MCF 10A (cell line): ENCODE measurements around the gene FANCD2OS. TPM values are rescaled to one million over a fixed set of nuclear protein-coding genes. Genes with fewer than 3 reads are reported as not detected.

ENCODE experiments used
- BruUV-seq: library from RNA; stranded (reverse); fragments of 400-500 nt; replicated peaks from 2 replicates; lab custom pipeline; 2021; lab: Mats Ljungman, UMichigan
- CTCF ChIA-PET: fragments of 300-600 bp; sonication (Branson Sonifier 250); formaldehyde crosslinking; extraction: SDS; loops from one replicate; lab custom pipeline; 2021; ENCODE audit warnings: antibody characterized with exemption, inconsistent platforms; lab: Yijun Ruan, JAX
- POLR2A ChIA-PET: fragments of 300-600, 350-650 bp; sonication (Branson Sonifier 250); formaldehyde crosslinking; extraction: SDS; loops from one replicate; lab custom pipeline; 2020; ENCODE audit warnings: antibody characterized with exemption, inconsistent platforms; lab: Yijun Ruan, JAX
- DNase-seq: peaks from one replicate; pipeline ENCODE4 v3.0.0-alpha.2; 2018; ENCODE audit not compliant: unreplicated experiment
- H3K27ac Mint-ChIP-seq: one replicate; pipeline ENCODE4 v1.8.0; 2022; ENCODE audit warnings: mild to moderate bottlenecking, low read depth, mixed read lengths; ENCODE audit not compliant: unreplicated experiment
- H3K27me3 Mint-ChIP-seq: one replicate; pipeline ENCODE4 v1.8.0; 2022; ENCODE audit warnings: mixed read lengths; ENCODE audit not compliant: insufficient read depth, unreplicated experiment
- H3K36me3 Mint-ChIP-seq: one replicate; pipeline ENCODE4 v1.8.0; 2022; ENCODE audit warnings: mild to moderate bottlenecking, moderate library complexity, mixed read lengths; ENCODE audit not compliant: insufficient read depth, unreplicated experiment
- H3K4me1 Mint-ChIP-seq: one replicate; pipeline ENCODE4 v1.8.0; 2022; ENCODE audit warnings: mixed read lengths; ENCODE audit not compliant: insufficient read depth, unreplicated experiment
- H3K4me3 Mint-ChIP-seq: one replicate; pipeline ENCODE4 v1.8.0; 2022; ENCODE audit warnings: mild to moderate bottlenecking, moderate library complexity, mixed read lengths; ENCODE audit not compliant: unreplicated experiment
- H3K9me3 Mint-ChIP-seq: one replicate; pipeline ENCODE4 v1.8.0; 2022; ENCODE audit warnings: mixed read lengths; ENCODE audit not compliant: unreplicated experiment
- intact Hi-C: fragments of 100-400 bp; cut with micrococcal nuclease; formaldehyde crosslinking; loops from 2 replicates; pipeline ENCODE4 v1.14.1; 2022
- total RNA-seq: library from RNA; stranded (reverse); gene quantifications from 2 replicates; pipeline ENCODE4 v1.2.3, GENCODE V29; 2022
- TF ChIP-seq, protein P1 (sequence below): fragments of 200-600 bp; IDR thresholded peaks from one replicate; pipeline ENCODE4 v1.8.0; 2022; ENCODE audit warnings: antibody characterized with exemption, mild to moderate bottlenecking; ENCODE audit not compliant: unreplicated experiment

Gene FANCD2OS
- total RNA-seq, 1 experiment from 2014 or later, result not detected

DNA sequence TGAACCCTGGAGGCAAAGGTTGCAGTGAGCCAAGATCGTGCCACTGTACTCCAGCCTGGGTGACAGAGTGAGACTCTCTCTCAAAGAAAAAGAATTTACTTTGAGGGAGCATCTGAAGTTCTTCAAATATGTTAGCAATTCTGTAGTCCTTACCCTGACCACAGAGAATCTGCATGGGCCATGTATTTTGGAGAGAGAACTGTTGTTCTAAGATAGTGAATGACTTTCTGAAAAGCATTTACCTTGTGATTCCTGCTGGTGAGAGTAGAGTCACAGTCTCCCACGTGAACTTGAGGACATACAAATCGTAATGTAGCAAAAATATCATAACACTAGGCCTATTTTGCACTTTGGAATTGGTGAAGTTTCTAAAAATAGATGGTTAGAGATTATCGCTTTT is 11.3 kb upstream of the FANCD2OS start:
- H3K27me3 Mint-ChIP-seq, result no peaks in the 10 kb centered on the region
- no TSS peak for BruUV-seq
- peaks cover 14% of the 10 kb centered on the region for H3K4me1 Mint-ChIP-seq
- POLR2A ChIA-PET, result no interaction called here
- no peak overlapping the region for H3K4me3 Mint-ChIP-seq
- CTCF ChIA-PET, result interaction anchor here (0.6 kb wide), 1 partner anchor 1250 kb away, joined by 7 read pairs; no protein-coding TSS in a partner anchor
- intact Hi-C loops, result no loop called here
- H3K27ac Mint-ChIP-seq, result no peak overlapping the region
- no peak for DNase-seq
- H3K9me3 Mint-ChIP-seq, result no peaks in the 10 kb centered on the region
- TF ChIP-seq, protein P1, sequence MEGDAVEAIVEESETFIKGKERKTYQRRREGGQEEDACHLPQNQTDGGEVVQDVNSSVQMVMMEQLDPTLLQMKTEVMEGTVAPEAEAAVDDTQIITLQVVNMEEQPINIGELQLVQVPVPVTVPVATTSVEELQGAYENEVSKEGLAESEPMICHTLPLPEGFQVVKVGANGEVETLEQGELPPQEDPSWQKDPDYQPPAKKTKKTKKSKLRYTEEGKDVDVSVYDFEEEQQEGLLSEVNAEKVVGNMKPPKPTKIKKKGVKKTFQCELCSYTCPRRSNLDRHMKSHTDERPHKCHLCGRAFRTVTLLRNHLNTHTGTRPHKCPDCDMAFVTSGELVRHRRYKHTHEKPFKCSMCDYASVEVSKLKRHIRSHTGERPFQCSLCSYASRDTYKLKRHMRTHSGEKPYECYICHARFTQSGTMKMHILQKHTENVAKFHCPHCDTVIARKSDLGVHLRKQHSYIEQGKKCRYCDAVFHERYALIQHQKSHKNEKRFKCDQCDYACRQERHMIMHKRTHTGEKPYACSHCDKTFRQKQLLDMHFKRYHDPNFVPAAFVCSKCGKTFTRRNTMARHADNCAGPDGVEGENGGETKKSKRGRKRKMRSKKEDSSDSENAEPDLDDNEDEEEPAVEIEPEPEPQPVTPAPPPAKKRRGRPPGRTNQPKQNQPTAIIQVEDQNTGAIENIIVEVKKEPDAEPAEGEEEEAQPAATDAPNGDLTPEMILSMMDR, result no peak
- peaks cover 38% of the 10 kb centered on the region for H3K36me3 Mint-ChIP-seq

DNA sequence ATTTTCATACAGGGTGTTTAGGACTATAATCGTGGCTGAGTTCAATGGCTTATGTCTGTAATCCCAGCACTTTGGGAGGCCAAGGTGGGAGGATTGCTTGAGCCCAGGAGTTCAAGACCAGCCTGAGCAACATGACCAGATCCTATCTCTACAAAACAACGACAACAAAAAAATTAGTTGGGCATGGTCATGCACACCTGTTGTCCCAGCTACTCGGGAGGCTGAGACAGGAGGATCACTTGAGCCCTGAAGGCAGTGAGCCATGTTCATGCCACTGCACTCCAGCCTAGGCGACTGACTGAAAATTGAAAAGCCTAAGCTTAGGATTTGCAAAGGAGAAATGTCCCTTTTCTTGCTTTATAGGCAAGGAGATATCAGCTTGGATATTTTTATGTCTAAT is 8.9 kb upstream of the FANCD2OS start:
- no peaks in the 10 kb centered on the region for H3K9me3 Mint-ChIP-seq
- H3K4me3 Mint-ChIP-seq, result peak overlapping the region; percentile 94
- no peaks in the 10 kb centered on the region for H3K27me3 Mint-ChIP-seq
- TF ChIP-seq, protein P1, result no peak
- POLR2A ChIA-PET, result interaction anchor here (1.0 to 2.1 kb wide), 10 partner anchors 25 to 191 kb away, joined by 3 to 10 read pairs (median 3); partner anchors contain the start of genes TATDN2 and VHL
- CTCF ChIA-PET, result interaction anchor here (0.7 to 0.8 kb wide), 2 partner anchors 34 to 170 kb away, joined by 3 to 4 read pairs; no protein-coding TSS in a partner anchor
- BruUV-seq, result no TSS peak
- H3K27ac Mint-ChIP-seq, result no peak overlapping the region
- intact Hi-C loops, result no loop called here
- peaks cover 28% of the 10 kb centered on the region for H3K36me3 Mint-ChIP-seq
- no peak for DNase-seq
- H3K4me1 Mint-ChIP-seq, result peaks cover 7% of the 10 kb centered on the region

DNA sequence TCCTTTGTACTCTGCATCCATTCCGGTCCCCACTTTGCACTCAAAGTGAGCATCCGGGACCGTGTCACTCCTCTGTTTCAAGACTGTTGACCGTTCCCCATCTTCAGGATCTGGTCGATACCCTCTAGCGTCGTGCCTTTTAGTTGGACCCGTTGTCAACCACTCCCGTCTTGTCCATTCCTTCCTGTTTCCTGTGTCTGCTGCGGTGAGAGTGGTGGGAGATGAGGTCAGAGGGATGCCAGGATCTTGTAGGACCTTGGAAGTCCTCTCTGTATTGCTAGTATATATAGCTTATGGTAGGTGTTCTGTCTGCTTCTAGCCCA is 8.0 kb upstream of the FANCD2OS start:
- BruUV-seq, result no TSS peak
- H3K27me3 Mint-ChIP-seq, result no peaks in the 10 kb centered on the region
- intact Hi-C loops, result no loop called here
- peak overlapping the region; percentile 94 for H3K27ac Mint-ChIP-seq
- CTCF ChIA-PET, result interaction anchor here (0.7 to 0.9 kb wide), 3 partner anchors 33 to 199 kb away, joined by 3 read pairs; partner anchors contain the start of gene IL17RC
- H3K36me3 Mint-ChIP-seq, result peaks cover 24% of the 10 kb centered on the region
- POLR2A ChIA-PET, result interaction anchor here (0.6 to 2.1 kb wide), 9 partner anchors 26 to 132 kb away, joined by 3 to 10 read pairs (median 4); partner anchors contain the start of genes TATDN2 and VHL
- H3K4me3 Mint-ChIP-seq, result peak overlapping the region; percentile 94
- DNase-seq, result peak; percentile 23
- TF ChIP-seq, protein P1, result no peak
- H3K9me3 Mint-ChIP-seq, result no peaks in the 10 kb centered on the region
- H3K4me1 Mint-ChIP-seq, result peaks cover 7% of the 10 kb centered on the region

DNA sequence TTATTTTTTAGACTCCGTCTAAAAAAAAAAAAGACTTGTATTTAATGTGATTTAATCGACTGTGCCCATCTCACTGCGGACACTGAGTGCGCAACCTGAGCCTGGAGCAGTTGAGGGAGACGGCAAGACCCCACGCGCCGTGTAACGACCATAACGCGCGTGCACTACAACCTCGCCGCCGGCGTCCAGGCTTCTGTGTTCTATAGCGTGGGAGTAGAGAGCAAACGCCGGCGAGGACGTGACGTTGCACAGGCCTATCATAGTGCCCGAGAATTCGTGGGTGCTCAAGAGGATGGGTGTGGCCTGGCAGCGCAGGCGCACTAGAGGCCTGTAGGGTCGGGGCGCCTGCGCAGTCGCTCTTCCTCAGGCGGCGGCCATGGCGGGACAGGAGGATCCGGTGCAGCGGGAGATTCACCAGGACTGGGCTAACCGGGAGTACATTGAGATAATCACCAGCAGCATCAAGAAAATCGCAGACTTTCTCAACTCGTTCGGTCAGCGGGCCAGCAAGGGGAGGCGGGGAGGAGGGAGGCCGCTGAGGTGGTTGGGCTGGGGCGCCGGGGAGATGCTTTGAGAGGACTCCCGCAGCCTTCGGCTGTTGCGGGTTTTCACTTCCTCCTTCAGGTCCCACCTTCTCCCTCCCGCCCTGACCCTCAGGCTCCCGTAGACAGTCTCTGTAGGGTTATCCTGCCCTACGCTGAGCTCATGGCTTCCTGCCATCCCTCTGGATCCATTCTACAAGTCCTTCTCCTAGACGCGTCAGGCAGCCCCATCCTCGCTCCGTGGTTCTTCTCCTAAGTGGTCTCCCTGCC is 7.5 kb upstream of the FANCD2OS start, which contains the start of gene BRK1:
TSS of gene BRK1 (plus strand) at position 350 of the 812 bp plus-strand sequence. CDS start at position 377, 27 bp downstream.
- H3K36me3 Mint-ChIP-seq, result peaks cover 18% of the 10 kb centered on the region
- H3K27ac Mint-ChIP-seq, result peak within 1 kb of the TSS; percentile 94
- H3K9me3 Mint-ChIP-seq, result no peaks in the 10 kb centered on the region
- no TSS peak for BruUV-seq
- ChIA-PET POLR2A (interaction anchor here (0.6 to 2.1 kb wide), 17 partner anchors 14 to 177 kb away, joined by 3 to 10 read pairs (median 4); partner anchors contain the start of genes EMC3, GHRL, TATDN2 and VHL), CTCF (interaction anchor here (0.7 to 0.9 kb wide), 5 partner anchors 11 to 416 kb away, joined by 3 to 5 read pairs (median 3); partner anchors contain the start of gene IL17RC)
- DNase-seq, result peak; percentile 97
- H3K27me3 Mint-ChIP-seq, result no peaks in the 10 kb centered on the region
- TF ChIP-seq, protein P1, result no peak
- H3K4me3 Mint-ChIP-seq, result peak within 1 kb of the TSS; percentile 94
- intact Hi-C loops, result loop anchor here (1.0 kb wide), 1 partner anchor 110 kb away; no protein-coding TSS in a partner anchor
- peaks cover 7% of the 10 kb centered on the region for H3K4me1 Mint-ChIP-seq
